ENCODE measurements around the gene C10orf120.

GRCh38 chr10:122706467-122706866 is 6.8 kb upstream of the C10orf120 start:
- no peak for TF ChIP-seq POLR2AphosphoS5 (IDR thresholded peaks at IDR 0.05)
- TF ChIP-seq CTCF (IDR thresholded peaks at IDR 0.05 in 8 of 11, conservative IDR thresholded peaks at IDR 0.05 in 3 of 11): no peak
